HUDEP-2 (cell line): ENCODE data around the gene SHD.
A peak's percentile ranks its signal among the peaks of the same experiment; 100 is the strongest.
"Not testable (repeated sequence)": the region's sequence is repeated elsewhere in the genome, so short reads cannot be mapped to it uniquely, and the experiment has no call there.

ENCODE experiments used
- DNase-seq, 76 experiments: peaks; one replicate each; lab custom pipeline; 2025; ENCODE audit not compliant: unreplicated experiment in 76 of 76; lab: John Stamatoyannopoulos, UW

The SHD gene

GRCh38 chr19:4278419-4279266 lies at the start of gene SHD:
SHD (plus strand) TSS chr19:4279266; CDS start chr19:4280064, 798 bp downstream.
- no peak for DNase-seq

- DNase-seq = not testable (repeated sequence)
These were observed 48.8 kb upstream of the SHD start for GRCh38 chr19:4230237-4230636.

GRCh38 chr19:4231521-4231920 lies 47.5 kb upstream of the SHD start:
- DNase-seq = not testable (repeated sequence)

- DNase-seq = not testable (repeated sequence)
These were observed 46.9 kb upstream of the SHD start for GRCh38 chr19:4232139-4232538.

GRCh38 chr19:4232614-4233281 lies 46.3 kb upstream of the SHD start:
- peak in 1 of 76 experiments; percentile 26 for DNase-seq

GRCh38 chr19:4233282-4233853 lies 45.7 kb upstream of the SHD start:
- DNase-seq = peak in 61 of 76 experiments; percentile 7 to 82 (median 58)

- no peak for DNase-seq
These were observed 44.8 kb upstream of the SHD start for GRCh38 chr19:4234142-4234861.

- DNase-seq = no peak
These were observed 44.2 kb upstream of the SHD start for GRCh38 chr19:4234862-4235201.

GRCh38 chr19:4237510-4237909 lies 41.6 kb upstream of the SHD start:
- DNase-seq = not testable (repeated sequence)

GRCh38 chr19:4238831-4239230 lies 40.2 kb upstream of the SHD start:
- no peak for DNase-seq

GRCh38 chr19:4241824-4242430 lies 37.1 kb upstream of the SHD start:
- no peak for DNase-seq

GRCh38 chr19:4245938-4246337 lies 33.1 kb upstream of the SHD start:
- not testable (repeated sequence) for DNase-seq

- DNase-seq = peak; percentile 94 to 100 (median 99)
These were observed 32.1 kb upstream of the SHD start, which contains the start of gene YJU2 for GRCh38 chr19:4246767-4247593. YJU2 (plus strand) TSS chr19:4247080; CDS start chr19:4247147, 67 bp downstream.

GRCh38 chr19:4256563-4256962 lies 22.5 kb upstream of the SHD start:
- DNase-seq = peak in 6 of 76 experiments; percentile 4 to 21 (median 8)

GRCh38 chr19:4257025-4257424 lies 22.0 kb upstream of the SHD start:
- no peak for DNase-seq

GRCh38 chr19:4258181-4258580 lies 20.9 kb upstream of the SHD start:
- DNase-seq = no peak

- no peak for DNase-seq
These were observed 18.4 kb upstream of the SHD start for GRCh38 chr19:4260613-4261191.

- DNase-seq = no peak
These were observed 14.3 kb upstream of the SHD start for GRCh38 chr19:4264812-4265211.
